Astrocyte (in vitro differentiated cells and primary cell): ENCODE data around the gene PLEKHA7.

ENCODE experiments used
- CTCF ChIP-seq: IDR thresholded peaks from 2 replicates; pipeline ENCODE4 v1.5.1; 2011; ENCODE audit warnings: low read depth, mild to moderate bottlenecking, inconsistent platforms, low read length, moderate library complexity; ENCODE audit not compliant: insufficient read depth
- EZH2 ChIP-seq: IDR thresholded peaks from 2 replicates; pipeline ENCODE4 v1.6.1; 2012; ENCODE audit warnings: mild to moderate bottlenecking, low read length, inconsistent platforms; ENCODE audit not compliant: insufficient read depth

- TF ChIP-seq CTCF (no peak), EZH2 (no peak)
Measured at GRCh38 chr11:16860617-16861016, 153.6 kb downstream of the PLEKHA7 start.
